ENCODE results near the gene ANAPC2. TPM values are rescaled to one million over a fixed set of nuclear protein-coding genes. Genes with fewer than 3 reads are reported as not detected.

Gene ANAPC2
- total RNA-seq, 1 donor from 2014 or later: 57.4 TPM

DNA sequence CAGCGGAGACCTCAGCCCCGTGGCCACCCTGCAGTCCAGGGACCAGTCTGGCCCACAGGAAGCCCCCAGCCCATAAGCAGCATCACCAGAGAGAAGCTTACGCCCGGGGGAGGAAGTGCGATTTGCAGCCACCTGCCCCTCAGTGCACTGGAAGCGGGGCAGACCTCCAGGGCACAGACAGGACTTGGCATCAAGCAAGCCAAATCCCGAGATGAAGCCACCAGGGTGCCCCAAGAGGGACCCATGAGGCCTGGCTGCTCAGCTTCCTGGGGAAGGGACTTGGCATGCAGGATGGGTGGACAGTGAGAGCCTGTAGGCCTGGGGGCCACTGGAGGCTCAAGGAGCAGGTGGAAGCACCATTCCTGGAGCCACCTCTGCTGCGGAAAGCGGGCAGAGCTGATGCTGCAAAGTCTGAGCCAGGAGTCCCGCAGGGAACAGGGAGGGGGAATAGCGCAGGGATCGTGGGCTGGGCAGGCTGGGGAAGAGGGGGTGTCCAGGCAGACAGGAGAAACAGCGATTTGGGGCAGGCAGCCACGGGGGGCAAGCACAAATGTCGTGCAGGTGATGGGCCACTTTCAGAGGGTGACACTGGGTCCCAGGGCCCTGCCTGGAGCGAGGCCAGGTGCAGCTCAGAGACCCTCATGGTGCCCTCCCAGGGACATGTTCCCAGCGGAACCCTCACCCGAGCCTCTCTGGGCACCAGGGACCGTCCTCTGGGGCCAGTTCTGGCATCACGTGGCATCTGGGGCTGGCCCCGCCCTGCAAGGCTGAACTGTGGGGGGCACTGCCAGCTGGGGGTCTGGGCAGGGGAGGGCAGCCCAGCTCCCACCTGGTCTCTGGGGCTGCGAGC lies 21.8 kb downstream of the ANAPC2 start:
- Mint-ChIP-seq H3K27me3 (peaks cover 24% of the 10 kb centered on the region), H3K4me1 (no peaks in the 10 kb centered on the region), H3K27ac (no peak overlapping the region), H3K36me3 (ENCODE audit: low read depth) (no peaks in the 10 kb centered on the region), H3K9me3 (no peaks in the 10 kb centered on the region), H3K4me3 (no peak overlapping the region)
- no peak for DNase-seq
- intact Hi-C loops (cut with micrococcal nuclease): loop anchor here (10.0 kb wide), 1 partner anchor 322 kb away; the partner anchor contains the start of genes AJM1 and PHPT1

DNA sequence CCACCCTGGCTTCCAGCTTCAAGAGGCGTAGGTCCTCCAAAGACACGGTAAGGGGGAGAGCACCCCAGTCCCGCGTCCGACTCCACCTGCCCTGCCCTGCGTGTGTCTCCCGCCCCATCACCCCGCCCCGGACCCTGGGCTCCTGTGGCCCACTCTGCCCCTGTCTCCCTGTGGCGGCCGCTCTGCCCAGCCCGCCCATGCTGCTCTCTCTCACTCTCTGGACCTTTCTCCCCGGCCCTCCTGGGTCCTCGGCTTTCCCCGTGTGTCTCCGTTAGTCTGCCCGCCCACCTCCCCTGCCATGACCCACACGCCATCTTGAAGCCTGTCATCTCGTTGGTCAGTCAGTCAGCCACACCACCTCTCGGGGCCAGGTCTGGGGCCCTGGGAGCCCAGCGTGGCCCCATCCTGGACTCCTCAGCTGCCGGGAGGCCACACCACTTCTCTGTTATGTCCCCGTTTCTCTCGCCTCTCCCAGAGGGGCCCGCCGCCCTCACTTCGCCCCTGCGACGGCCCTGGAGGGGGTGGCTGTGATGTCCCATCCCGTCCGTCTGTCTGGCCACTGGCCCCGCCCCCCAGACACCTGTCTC lies 23.0 kb downstream of the ANAPC2 start:
- H3K36me3 Mint-ChIP-seq (ENCODE audit: low read depth): no peaks in the 10 kb centered on the region
- no peak overlapping the region for H3K27ac Mint-ChIP-seq
- H3K27me3 Mint-ChIP-seq: peaks cover 19% of the 10 kb centered on the region
- no peak overlapping the region for H3K4me3 Mint-ChIP-seq
- no peaks in the 10 kb centered on the region for H3K4me1 Mint-ChIP-seq
- H3K9me3 Mint-ChIP-seq: no peaks in the 10 kb centered on the region
- no peak for DNase-seq
- intact Hi-C loops (cut with micrococcal nuclease): loop anchor here (10.0 kb wide), 1 partner anchor 321 kb away; the partner anchor contains the start of genes AJM1 and PHPT1

DNA sequence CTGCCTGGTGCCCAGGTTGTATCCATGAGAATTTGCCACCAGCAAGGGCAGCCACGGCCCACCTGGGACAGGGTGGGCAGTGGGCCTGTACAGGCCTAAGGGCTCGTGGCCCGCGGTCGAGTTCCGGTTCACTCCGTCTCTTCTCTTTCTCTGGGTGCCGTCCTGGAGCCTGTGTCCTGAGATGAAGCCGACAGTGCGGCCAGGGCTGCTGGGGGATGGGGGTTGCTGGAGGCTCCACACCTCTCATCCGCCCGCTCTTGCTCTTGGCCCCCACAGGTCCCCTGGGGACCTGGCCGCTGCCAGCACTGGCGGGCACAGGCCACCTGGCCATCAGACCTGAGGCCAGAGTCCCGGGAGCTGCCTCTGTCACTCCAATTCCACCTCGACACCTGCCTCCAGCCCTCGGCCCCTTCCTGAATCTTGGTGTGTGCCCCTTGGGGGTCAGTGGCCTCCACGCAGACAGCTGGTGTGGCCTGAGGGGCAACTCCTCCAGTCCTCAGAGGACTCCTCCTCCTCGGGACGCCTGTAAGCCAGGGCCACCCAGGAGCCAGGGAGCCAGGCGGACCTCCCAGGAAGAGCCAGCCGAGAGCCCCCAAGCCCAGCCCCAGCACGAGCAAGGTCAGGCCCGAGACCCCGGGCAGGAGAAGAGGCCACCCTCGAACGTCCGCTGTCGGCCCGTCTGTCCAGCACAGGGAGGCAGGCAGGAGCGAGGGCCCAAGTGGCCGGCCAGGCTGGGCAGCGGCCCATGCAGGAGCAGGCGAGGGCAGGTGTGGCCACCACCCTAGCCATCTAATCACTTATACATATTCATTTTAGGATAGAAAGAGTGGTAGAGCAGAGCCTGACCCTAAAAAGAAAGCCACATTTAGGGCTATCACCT lies 23.8 kb downstream of the ANAPC2 start:
- Mint-ChIP-seq H3K27ac (no peak overlapping the region), H3K36me3 (ENCODE audit: low read depth) (no peaks in the 10 kb centered on the region), H3K9me3 (no peaks in the 10 kb centered on the region), H3K4me1 (no peaks in the 10 kb centered on the region), H3K4me3 (no peak overlapping the region), H3K27me3 (peaks cover 18% of the 10 kb centered on the region)
- intact Hi-C loops (cut with micrococcal nuclease): loop anchor here (10.0 kb wide), 1 partner anchor 320 kb away; the partner anchor contains the start of genes AJM1 and PHPT1
- DNase-seq: no peak

DNA sequence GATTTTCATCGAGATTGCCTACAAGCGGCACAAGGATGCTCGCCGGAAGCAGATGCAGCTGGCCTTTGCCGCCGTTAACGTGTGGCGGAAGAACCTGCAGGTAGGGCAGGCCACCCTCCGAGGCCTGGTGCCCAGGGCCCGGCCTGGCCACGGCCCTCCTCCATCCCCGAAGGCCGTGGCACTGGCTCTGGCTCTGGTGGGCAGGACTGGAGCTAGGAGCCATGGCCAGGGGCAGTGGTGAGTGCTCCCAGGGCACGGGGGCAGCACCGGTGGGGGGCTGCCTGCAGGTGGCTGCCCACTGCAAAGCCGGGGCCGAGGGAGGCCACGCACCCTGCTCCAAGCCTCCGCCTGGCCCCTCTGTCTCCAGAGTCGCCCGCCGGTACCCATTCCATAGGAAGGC lies 24.6 kb downstream of the ANAPC2 start:
- H3K36me3 Mint-ChIP-seq (ENCODE audit: low read depth): no peaks in the 10 kb centered on the region
- no peak overlapping the region for H3K4me3 Mint-ChIP-seq
- no peak for DNase-seq
- H3K27me3 Mint-ChIP-seq: peaks cover 24% of the 10 kb centered on the region
- no peak overlapping the region for H3K27ac Mint-ChIP-seq
- H3K9me3 Mint-ChIP-seq: no peaks in the 10 kb centered on the region
- intact Hi-C loops (cut with micrococcal nuclease): loop anchor here (10.0 kb wide), 1 partner anchor 319 kb away; the partner anchor contains the start of genes AJM1 and PHPT1
- peaks cover 5% of the 10 kb centered on the region for H3K4me1 Mint-ChIP-seq

DNA sequence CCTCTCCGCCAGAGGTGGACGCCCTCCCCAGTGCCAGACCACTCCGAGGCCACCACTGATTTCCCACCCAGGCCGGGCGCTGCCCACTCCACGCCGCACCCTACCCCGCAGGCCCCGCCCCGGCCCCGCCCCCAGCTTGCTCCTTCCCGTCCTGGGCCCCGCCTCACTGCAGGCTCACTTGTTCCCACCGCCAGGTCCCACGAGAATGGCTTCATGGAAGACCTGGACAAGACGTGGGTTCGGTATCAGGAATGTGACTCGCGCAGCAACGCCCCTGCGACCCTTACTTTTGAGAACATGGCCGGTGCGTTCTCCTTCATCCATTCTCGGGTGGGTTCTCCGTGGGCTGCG lies 25.0 kb downstream of the ANAPC2 start:
- H3K4me3 Mint-ChIP-seq: no peak overlapping the region
- H3K27ac Mint-ChIP-seq: no peak overlapping the region
- peaks cover 24% of the 10 kb centered on the region for H3K27me3 Mint-ChIP-seq
- DNase-seq: no peak
- H3K36me3 Mint-ChIP-seq (ENCODE audit: low read depth): no peaks in the 10 kb centered on the region
- H3K9me3 Mint-ChIP-seq: no peaks in the 10 kb centered on the region
- intact Hi-C loops (cut with micrococcal nuclease): loop anchor here (10.0 kb wide), 1 partner anchor 319 kb away; the partner anchor contains the start of genes AJM1 and PHPT1
- H3K4me1 Mint-ChIP-seq: peaks cover 6% of the 10 kb centered on the region

DNA sequence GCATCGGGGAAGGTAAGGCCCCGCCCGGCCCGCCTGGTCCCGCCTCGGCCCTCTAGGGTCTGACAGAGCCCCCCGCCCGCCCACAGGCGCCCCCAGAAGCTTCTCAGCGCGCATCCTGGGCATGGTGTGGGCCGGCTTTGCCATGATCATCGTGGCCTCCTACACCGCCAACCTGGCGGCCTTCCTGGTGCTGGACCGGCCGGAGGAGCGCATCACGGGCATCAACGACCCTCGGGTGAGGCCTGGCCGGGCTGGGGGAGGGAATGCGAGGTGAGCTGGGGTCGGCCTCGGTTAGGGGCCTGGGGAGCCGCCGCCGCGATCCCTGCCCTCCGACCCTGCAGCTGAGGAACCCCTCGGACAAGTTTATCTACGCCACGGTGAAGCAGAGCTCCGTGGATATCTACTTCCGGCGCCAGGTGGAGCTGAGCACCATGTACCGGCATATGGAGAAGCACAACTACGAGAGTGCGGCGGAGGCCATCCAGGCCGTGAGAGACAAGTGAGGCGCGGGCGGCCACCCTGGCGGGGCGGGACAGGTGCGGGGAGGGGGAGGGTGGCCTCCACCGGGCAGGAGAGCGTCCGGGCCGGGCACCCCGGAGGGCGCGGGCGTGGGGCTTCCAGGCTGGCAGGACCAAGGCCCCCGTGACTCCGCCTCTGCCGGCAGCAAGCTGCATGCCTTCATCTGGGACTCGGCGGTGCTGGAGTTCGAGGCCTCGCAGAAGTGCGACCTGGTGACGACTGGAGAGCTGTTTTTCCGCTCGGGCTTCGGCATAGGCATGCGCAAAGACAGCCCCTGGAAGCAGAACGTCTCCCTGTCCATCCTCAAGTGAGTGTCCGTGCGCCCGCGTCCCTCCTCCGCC lies 25.6 kb downstream of the ANAPC2 start:
- Mint-ChIP-seq H3K27ac (no peak overlapping the region), H3K9me3 (no peaks in the 10 kb centered on the region), H3K4me1 (peaks cover 6% of the 10 kb centered on the region), H3K4me3 (no peak overlapping the region), H3K27me3 (peaks cover 28% of the 10 kb centered on the region), H3K36me3 (ENCODE audit: low read depth) (no peaks in the 10 kb centered on the region)
- DNase-seq: no peak
- intact Hi-C loops (cut with micrococcal nuclease): loop anchor here (10.0 kb wide), 1 partner anchor 318 kb away; the partner anchor contains the start of genes AJM1 and PHPT1

DNA sequence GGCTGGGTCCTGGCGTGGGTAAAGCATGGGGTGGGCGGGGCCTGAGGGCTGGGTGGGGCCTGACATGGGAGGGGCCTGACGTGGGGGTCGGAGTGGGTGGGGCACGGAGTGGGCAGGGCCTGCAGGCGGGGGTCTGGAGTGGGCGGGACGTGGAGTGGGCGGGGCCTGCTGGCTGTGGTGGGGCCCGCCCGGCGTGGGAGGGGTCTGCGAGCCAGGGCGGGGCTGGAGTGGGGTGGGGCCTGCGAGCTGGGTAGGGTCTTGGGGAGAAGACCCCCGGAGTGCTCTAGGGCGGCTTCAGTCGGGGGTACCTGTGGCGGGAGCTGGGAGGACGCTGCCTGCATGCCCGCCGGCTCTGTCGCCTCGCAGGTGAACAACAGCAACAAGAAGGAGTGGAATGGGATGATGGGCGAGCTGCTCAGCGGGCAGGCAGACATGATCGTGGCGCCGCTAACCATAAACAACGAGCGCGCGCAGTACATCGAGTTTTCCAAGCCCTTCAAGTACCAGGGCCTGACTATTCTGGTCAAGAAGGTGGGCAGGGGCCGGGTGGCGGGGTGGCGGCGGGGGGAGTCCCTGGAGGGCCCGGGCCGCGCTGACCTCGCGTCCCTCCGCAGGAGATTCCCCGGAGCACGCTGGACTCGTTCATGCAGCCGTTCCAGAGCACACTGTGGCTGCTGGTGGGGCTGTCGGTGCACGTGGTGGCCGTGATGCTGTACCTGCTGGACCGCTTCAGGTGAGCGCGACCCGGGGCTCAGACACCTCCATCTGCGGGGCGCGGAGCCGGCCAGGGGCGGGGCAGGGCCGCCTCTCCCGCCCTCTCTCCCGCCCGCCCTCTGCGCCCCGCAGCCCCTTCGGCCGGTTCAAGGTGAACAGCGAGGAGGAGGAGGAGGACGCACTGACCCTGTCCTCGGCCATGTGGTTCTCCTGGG lies 26.5 kb downstream of the ANAPC2 start:
- intact Hi-C loops (cut with micrococcal nuclease): loop anchor here (10.0 kb wide), 1 partner anchor 317 kb away; the partner anchor contains the start of genes AJM1 and PHPT1

DNA sequence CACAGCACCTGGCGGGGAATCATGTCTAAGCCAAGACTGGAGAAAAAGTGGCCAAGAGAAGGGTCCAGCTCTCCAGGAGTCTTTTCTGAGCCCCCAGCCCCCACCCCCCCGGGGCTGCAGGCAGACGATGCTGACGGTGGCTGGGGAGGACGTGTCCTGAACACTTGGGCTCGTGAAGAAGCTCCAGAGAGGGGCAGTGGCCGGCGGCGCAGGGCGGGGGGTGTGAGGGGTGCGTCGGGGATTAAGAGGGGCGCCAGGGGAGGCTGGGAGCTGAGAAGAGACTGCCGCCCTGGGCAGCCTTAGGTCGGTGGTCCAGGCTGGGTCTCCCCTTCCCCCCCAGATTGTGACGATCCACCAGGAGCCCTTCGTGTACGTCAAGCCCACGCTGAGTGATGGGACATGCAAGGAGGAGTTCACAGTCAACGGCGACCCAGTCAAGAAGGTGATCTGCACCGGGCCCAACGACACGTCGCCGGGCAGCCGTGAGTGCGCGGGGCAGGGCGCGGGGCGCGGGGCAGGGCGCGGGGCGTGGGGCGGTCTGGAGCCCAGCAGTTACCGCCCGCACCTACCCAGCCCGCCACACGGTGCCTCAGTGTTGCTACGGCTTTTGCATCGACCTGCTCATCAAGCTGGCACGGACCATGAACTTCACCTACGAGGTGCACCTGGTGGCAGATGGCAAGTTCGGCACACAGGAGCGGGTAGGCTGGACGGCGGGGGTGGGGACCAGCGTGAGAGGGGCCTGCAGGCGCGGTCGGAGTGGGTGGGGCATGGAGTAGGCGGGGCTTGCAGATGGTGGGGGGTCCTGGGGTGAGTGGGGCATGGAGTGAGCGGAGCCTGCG lies 27.4 kb downstream of the ANAPC2 start:
- Mint-ChIP-seq H3K9me3 (no peaks in the 10 kb centered on the region), H3K4me1 (peaks cover 9% of the 10 kb centered on the region), H3K4me3 (no peak overlapping the region), H3K36me3 (ENCODE audit: low read depth) (no peaks in the 10 kb centered on the region), H3K27me3 (peaks cover 25% of the 10 kb centered on the region), H3K27ac (no peak overlapping the region)
- intact Hi-C loops (cut with micrococcal nuclease): loop anchor here (10.0 kb wide), 1 partner anchor 316 kb away; the partner anchor contains the start of genes AJM1 and PHPT1
- no peak for DNase-seq

More for the DNA sequence above, 26.5 kb downstream of the ANAPC2 start:
- no peak for DNase-seq
- Mint-ChIP-seq H3K27me3 (peaks cover 28% of the 10 kb centered on the region), H3K4me1 (peaks cover 6% of the 10 kb centered on the region), H3K9me3 (no peaks in the 10 kb centered on the region), H3K27ac (no peak overlapping the region), H3K4me3 (no peak overlapping the region), H3K36me3 (ENCODE audit: low read depth) (no peaks in the 10 kb centered on the region)

DNA sequence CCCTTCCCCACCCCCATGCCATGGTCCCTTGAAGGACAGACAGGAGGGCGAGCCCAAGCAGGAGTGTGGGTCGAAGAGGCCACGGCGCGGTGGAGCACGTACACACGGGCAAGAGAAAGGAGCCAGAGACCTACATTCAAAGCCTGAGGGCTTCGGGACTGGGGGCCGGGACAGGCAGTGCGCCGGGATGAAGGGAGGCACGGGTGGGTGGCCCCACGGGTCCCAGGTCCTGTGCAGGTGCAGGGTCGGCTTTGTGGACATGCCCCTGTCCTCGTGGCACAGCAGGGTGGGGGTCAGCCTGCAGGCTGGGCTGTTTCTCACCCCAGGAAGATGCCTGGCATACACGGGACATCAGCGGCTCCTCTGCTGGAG lies 28.3 kb downstream of the ANAPC2 start:
- Mint-ChIP-seq H3K27ac (no peak overlapping the region), H3K4me3 (no peak overlapping the region), H3K9me3 (no peaks in the 10 kb centered on the region), H3K27me3 (peaks cover 27% of the 10 kb centered on the region), H3K4me1 (peaks cover 9% of the 10 kb centered on the region), H3K36me3 (ENCODE audit: low read depth) (no peaks in the 10 kb centered on the region)
- DNase-seq: no peak
- intact Hi-C loops (cut with micrococcal nuclease): loop anchor here (10.0 kb wide), 1 partner anchor 315 kb away; the partner anchor contains the start of genes AJM1 and PHPT1

DNA sequence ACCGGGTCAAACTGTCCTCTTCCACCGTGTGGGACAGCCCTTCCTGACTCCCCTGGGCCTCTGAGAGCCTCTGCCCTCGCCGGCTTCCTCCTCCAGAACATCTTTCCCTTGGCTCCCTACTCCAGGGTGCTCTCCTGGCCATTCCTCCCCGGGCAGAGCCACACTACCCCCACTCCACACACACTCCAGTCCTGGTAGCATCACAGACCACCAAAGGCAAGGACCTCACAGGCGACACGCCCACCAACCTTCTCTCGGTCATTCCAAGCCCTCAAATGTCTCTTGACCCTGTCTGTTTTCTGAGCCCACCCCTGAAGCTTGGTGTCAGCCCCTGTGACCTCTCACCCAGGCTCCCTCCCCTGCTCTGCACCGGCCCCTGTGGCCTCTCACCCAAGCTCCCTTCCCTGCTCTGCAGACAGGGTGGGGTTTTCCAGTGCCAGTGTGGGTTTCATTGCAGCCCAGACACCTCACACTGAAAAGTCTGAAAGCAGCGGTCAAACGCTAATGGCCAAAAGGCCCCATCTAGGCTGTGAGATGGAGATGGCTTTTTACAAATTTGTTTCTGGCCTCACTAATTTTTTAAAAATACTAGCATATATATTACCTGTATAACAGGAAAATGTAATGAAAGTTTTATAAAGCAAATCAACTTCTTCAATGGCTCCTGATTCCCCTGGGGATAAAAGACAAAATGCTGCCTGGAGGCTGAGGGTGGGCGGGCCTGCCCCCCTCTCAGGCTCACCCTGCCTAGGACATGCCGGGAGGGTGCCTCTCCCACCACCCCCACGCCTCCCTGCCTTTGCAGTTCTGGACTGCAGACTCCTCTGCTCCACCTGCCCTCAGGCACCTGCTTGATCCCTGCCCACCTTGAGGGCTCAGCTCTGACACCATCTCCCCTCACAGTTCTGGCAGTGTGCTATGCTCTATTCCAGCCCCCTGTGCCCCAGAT lies 29.0 kb downstream of the ANAPC2 start:
- Mint-ChIP-seq H3K4me3 (no peak overlapping the region), H3K27me3 (peaks cover 27% of the 10 kb centered on the region), H3K36me3 (ENCODE audit: low read depth) (no peaks in the 10 kb centered on the region), H3K9me3 (no peaks in the 10 kb centered on the region), H3K27ac (no peak overlapping the region), H3K4me1 (peaks cover 9% of the 10 kb centered on the region)
- DNase-seq: no peak
- intact Hi-C loops (cut with micrococcal nuclease): loop anchor here (10.0 kb wide), 2 partner anchors 185 to 315 kb away; partner anchors contain the start of genes AJM1, PHPT1 and PTGDS

Data from activated CD4-positive, alpha-beta T cell treated with anti-CD3 and anti-CD28 coated beads, Interleukin-2, amount 10 ng/mL, durations not matched to agents 24 days and 14 days (primary cell).